GM12878 (cell line): ENCODE measurements around the gene TRIM28. TPM values are rescaled to one million over a fixed set of nuclear protein-coding genes. Genes with fewer than 3 reads are reported as not detected.

ENCODE experiments used
- ATAC-seq: fragments of 200-7000 bp; cut with Tn5 transposase; 3 replicates; pipeline ENCODE4 v1.9.1; 2020; ENCODE audit warnings: mild to moderate bottlenecking, moderate library complexity
- BruUV-seq: library from RNA; stranded (reverse); fragments of 400-500 nt; replicated peaks from 2 replicates; lab custom pipeline; 2021; lab: Mats Ljungman, UMichigan
- CTCF ChIA-PET: fragments of 300-600 bp; sonication (Branson Sonifier 250); formaldehyde crosslinking; extraction: SDS; loops from one replicate; lab custom pipeline; 2021; ENCODE audit warnings: inconsistent platforms; lab: Yijun Ruan, JAX
- POLR2A ChIA-PET: fragments of 350-600 bp; formaldehyde crosslinking; extraction: SDS; loops from one replicate; lab custom pipeline; 2021; ENCODE audit warnings: inconsistent platforms; lab: Charles Lee
- RAD21 ChIA-PET: fragments of 300-600 bp; sonication (Branson Sonifier 250); formaldehyde crosslinking; loops from one replicate; lab custom pipeline; 2023; ENCODE audit warnings: antibody characterized with exemption; ENCODE audit not compliant: unreplicated experiment; lab: Charles Lee
- SMC1A ChIA-PET: fragments of 300-600 bp; sonication (Branson Sonifier 250); formaldehyde crosslinking; loops from one replicate; lab custom pipeline; 2023; ENCODE audit not compliant: unreplicated experiment, uncharacterized antibody; lab: Charles Lee
- DNase-seq: peaks from one replicate; pipeline ENCODE4 v3.0.0-alpha.2; 2011; ENCODE audit warnings: low read depth, low spot score
- FAIRE-seq: peaks from 3 replicates; lab custom pipeline; 2011; peaks lifted over from hg19 to GRCh38; lab: Jason Lieb, UNC
- H2AFZ ChIP-seq: 2 replicates; pipeline ENCODE4 v1.6.0; 2011; ENCODE audit warnings: low read depth, low read length, control low read depth; ENCODE audit not compliant: control insufficient read depth
- H3K27ac ChIP-seq: 2 replicates; pipeline ENCODE4 v1.5.1; 2011; ENCODE audit warnings: control low read depth; ENCODE audit not compliant: control insufficient read depth, insufficient read depth
- H3K27me3 ChIP-seq, 2 experiments: replicated peaks in 1 of 2; 2 replicates each; pipeline versions ENCODE4 v1.6.0 to v1.6.1; 2011; ENCODE audit warnings: low read length in 1 of 2; ENCODE audit not compliant: control insufficient read depth in 2 of 2, insufficient read depth in 2 of 2
- H3K36me3 ChIP-seq, 2 experiments: 2 replicates each; pipeline ENCODE4 v1.5.1; 2011; ENCODE audit warnings: low read length in 1 of 2; ENCODE audit not compliant: control insufficient read depth in 2 of 2, insufficient read depth in 2 of 2
- H3K4me1 ChIP-seq: 2 replicates; pipeline ENCODE4 v1.6.1; 2011; ENCODE audit warnings: mild to moderate bottlenecking, low read length, moderate library complexity, mixed read lengths; ENCODE audit not compliant: control insufficient read depth, insufficient read depth
- H3K4me2 ChIP-seq: 2 replicates; pipeline ENCODE4 v1.6.0; 2011; ENCODE audit warnings: control low read depth; ENCODE audit not compliant: control insufficient read depth, insufficient read depth
- H3K4me3 ChIP-seq: fragments of 200-600 bp; sonication (generic); 2 replicates; pipeline ENCODE4 v1.5.1; 2016
- H3K79me2 ChIP-seq: 2 replicates; pipeline ENCODE4 v1.6.0; 2011; ENCODE audit warnings: low read length; ENCODE audit not compliant: control insufficient read depth, insufficient read depth
- H3K9ac ChIP-seq: 2 replicates; pipeline ENCODE4 v1.8.0; 2011; ENCODE audit warnings: low read length, control low read depth, mixed read lengths; ENCODE audit not compliant: control insufficient read depth, insufficient read depth
- H3K9me3 ChIP-seq: replicated peaks from 3 replicates; pipeline ENCODE4 v1.5.1; 2011; ENCODE audit warnings: mild to moderate bottlenecking, low read length; ENCODE audit not compliant: control insufficient read depth, insufficient read depth
- H4K20me1 ChIP-seq: 2 replicates; pipeline ENCODE4 v1.6.0; 2011; ENCODE audit not compliant: control insufficient read depth, insufficient read depth
- BACH1 ChIP-seq: fragments of 450-650 bp; IDR thresholded peaks from 2 replicates; pipeline ENCODE4 v1.6.1; 2017; ENCODE audit warnings: mild to moderate bottlenecking, borderline replicate concordance
- IKZF1 ChIP-seq: fragments of 450-650 bp; conservative IDR thresholded peaks from 2 replicates; pipeline ENCODE4 v1.6.1; 2017; ENCODE audit warnings: antibody characterized with exemption, mild to moderate bottlenecking
- PAX8 ChIP-seq: fragments of 450-650 bp; IDR thresholded peaks from 2 replicates; pipeline ENCODE4 v1.6.1; 2017; ENCODE audit warnings: mild to moderate bottlenecking, moderate library complexity
- POLR2A ChIP-seq: IDR thresholded peaks from 2 replicates; pipeline ENCODE4 v1.6.1; 2011; ENCODE audit warnings: low read depth, mild to moderate bottlenecking, low read length
- POLR2AphosphoS2 ChIP-seq: IDR thresholded peaks from 2 replicates; pipeline ENCODE4 v1.6.1; 2011; ENCODE audit warnings: low read depth, mild to moderate bottlenecking, low read length, improper control_type of control experiment, moderate library complexity
- POLR2AphosphoS5 ChIP-seq: IDR thresholded peaks from 2 replicates; pipeline ENCODE4 v1.6.1; 2011; ENCODE audit warnings: mild to moderate bottlenecking, low read length, inconsistent platforms
- RAD21 ChIP-seq: IDR thresholded peaks from 2 replicates; pipeline ENCODE4 v1.6.1; 2011; ENCODE audit warnings: mild to moderate bottlenecking, low read depth, low read length, moderate library complexity; ENCODE audit not compliant: insufficient read depth
- RELA ChIP-seq: fragments of 450-650 bp; IDR thresholded peaks from 2 replicates; pipeline ENCODE4 v1.8.0; 2014; ENCODE audit warnings: borderline replicate concordance; ENCODE audit not compliant: partially characterized antibody
- SMAD5 ChIP-seq: IDR thresholded peaks from 2 replicates; pipeline ENCODE4 v1.6.1; 2016; ENCODE audit warnings: antibody characterized with exemption, low read depth
- SPI1 ChIP-seq: IDR thresholded peaks from 2 replicates; pipeline ENCODE4 v1.6.1; 2011; ENCODE audit warnings: low read depth, mild to moderate bottlenecking, low read length, moderate library complexity, borderline replicate concordance; ENCODE audit not compliant: insufficient read depth
- TBL1XR1 ChIP-seq: IDR thresholded peaks from 2 replicates; pipeline ENCODE4 v1.6.1; 2012; ENCODE audit warnings: low read depth, low read length, improper control_type of control experiment
- WGBS: methylation state at CpG from one replicate; pipeline ENCODE4 v1.1.6; 2016; ENCODE audit warnings: low lambda C conversion rate; ENCODE audit not compliant: insufficient replicate concordance, insufficient coverage; ENCODE audit errors: missing lambda C conversion rate; 5-methylcytosine and 5-hydroxymethylcytosine counted together
- in situ Hi-C: fragments of 300-500 bp; cut with MboI; formaldehyde crosslinking; loops from 9 replicates; pipeline ENCODE4 v1.14.3; 2018; ENCODE audit warnings: mixed read lengths
- intact Hi-C: fragments of 100-400 bp; cut with micrococcal nuclease; formaldehyde crosslinking; loops from one replicate; pipeline ENCODE4 v1.14.2; 2022; ENCODE audit not compliant: unreplicated experiment
- polyA plus RNA-seq, 11 experiments: library from polyadenylated mRNA; depleted of rRNA in 4 of 11; unstranded in 6 of 11; stranded (reverse) in 5 of 11; fragments of >200 nt; fragmentation: Nextera tagmentation in 4 of 11; fragmentation: Illumina TruSeq in 1 of 11; extraction: Ambion mirVana in 4 of 11; extraction: Trizol in 1 of 11; gene quantifications; 1 replicate in 1 of 11; 2 replicates in 10 of 11; pipeline versions ENCODE4 v1.2.1 to v1.2.3, GENCODE V29; 2011 to 2016; ENCODE audit warnings: inconsistent platforms in 2 of 11, missing spikeins in 2 of 11, low read depth in 1 of 11
- total RNA-seq, 4 experiments: library from RNA; depleted of rRNA in 3 of 4; stranded (reverse); fragments of >200 nt in 3 of 4; fragmentation: Illumina TruSeq in 1 of 4; extraction: Trizol in 1 of 4; gene quantifications; 2 replicates each; pipeline versions ENCODE4 v1.2.1 to v1.2.3, GENCODE V29; 2013 to 2021
- TF ChIP-seq, protein P1 (sequence below): fragments of 450-650 bp; formaldehyde crosslinking; IDR thresholded peaks from 2 replicates; pipeline ENCODE4 v1.5.0; 2022; ENCODE audit warnings: mild to moderate bottlenecking, missing genetic modification characterization
- TF ChIP-seq, protein P2 (sequence below): fragments of 450-650 bp; IDR thresholded peaks from 2 replicates; pipeline ENCODE4 v1.6.1; 2016; ENCODE audit warnings: mild to moderate bottlenecking
- TF ChIP-seq, protein P3 (sequence below): fragments of 450-650 bp; IDR thresholded peaks from 2 replicates; pipeline ENCODE4 v1.6.1; 2017; ENCODE audit warnings: mild to moderate bottlenecking, moderate library complexity

TRIM28 gene
- total and polyA plus RNA-seq, 10 of the 15 experiments (the other 5 are each of a cell fraction or from before 2014, with no cell fraction given): 5.0 to 650 (median 296) TPM

DNA sequence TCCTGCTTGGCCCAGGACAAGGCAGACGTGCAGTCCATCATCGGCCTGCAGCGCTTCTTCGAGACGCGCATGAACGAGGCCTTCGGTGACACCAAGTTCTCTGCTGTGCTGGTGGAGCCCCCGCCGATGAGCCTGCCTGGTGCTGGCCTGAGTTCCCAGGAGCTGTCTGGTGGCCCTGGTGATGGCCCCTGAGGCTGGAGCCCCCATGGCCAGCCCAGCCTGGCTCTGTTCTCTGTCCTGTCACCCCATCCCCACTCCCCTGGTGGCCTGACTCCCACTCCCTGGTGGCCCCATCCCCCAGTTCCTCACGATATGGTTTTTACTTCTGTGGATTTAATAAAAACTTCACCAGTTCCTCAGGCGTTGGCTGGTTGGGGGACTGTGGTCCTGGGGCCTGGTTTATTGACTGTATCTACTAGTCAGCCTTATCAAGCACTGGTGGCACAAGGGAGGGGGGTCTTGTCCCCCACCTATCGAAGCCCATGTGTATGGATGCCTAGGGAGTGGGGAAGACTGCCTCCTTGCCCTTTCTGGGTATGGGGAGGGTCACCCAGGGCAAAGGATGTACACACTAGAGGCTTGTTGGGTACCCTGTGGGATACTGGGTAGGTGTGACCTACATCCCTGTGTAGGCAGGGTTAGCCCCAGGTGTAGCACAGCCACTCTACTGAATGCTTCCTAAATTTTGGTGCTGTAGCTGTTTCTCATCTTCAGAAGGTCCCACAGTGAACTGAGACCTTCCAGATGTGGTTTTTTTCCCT, 6.7 kb downstream of the TRIM28 start:
- DNase-seq: no peak
- ChIA-PET RAD21 (no interaction called here), SMC1A (no interaction called here), POLR2A (no interaction called here), CTCF (no interaction called here)
- FAIRE-seq: no peak
- in situ Hi-C loops (no loop called here), intact Hi-C loops (no loop called here)
- H3K79me2 ChIP-seq: peaks cover 45% of the 10 kb centered on the region
- no peak overlapping the region for H3K4me3 ChIP-seq
- ATAC-seq: no peak
- H3K27ac ChIP-seq: no peak overlapping the region
- H4K20me1 ChIP-seq: peaks cover 12% of the 10 kb centered on the region
- WGBS: 90% methylated on average over 11 of the region's 13 CpGs
- no peak overlapping the region for H3K9ac ChIP-seq
- peaks cover 24% of the 10 kb centered on the region for H3K4me1 ChIP-seq
- no TSS peak for BruUV-seq
- no peaks in the 10 kb centered on the region for H3K9me3 ChIP-seq
- H3K27me3 ChIP-seq: no peaks in the 10 kb centered on the region
- TF ChIP-seq RAD21 (no peak), PAX8 (no peak), BACH1 (0 out of 2 replicates have a peak, but pooled peaks have one; percentile 17), SPI1 (no peak), IKZF1 (no peak), POLR2AphosphoS5 (peak; percentile 28), RELA (no peak), TBL1XR1 (no peak), POLR2A (peak; percentile 4; the same call in 1 of the 2 replicates), SMAD5 (peak; percentile 43; the same call in 1 of the 2 replicates), POLR2AphosphoS2 (peak; percentile 46; the same call in 1 of the 2 replicates)
- TF ChIP-seq, protein P1, sequence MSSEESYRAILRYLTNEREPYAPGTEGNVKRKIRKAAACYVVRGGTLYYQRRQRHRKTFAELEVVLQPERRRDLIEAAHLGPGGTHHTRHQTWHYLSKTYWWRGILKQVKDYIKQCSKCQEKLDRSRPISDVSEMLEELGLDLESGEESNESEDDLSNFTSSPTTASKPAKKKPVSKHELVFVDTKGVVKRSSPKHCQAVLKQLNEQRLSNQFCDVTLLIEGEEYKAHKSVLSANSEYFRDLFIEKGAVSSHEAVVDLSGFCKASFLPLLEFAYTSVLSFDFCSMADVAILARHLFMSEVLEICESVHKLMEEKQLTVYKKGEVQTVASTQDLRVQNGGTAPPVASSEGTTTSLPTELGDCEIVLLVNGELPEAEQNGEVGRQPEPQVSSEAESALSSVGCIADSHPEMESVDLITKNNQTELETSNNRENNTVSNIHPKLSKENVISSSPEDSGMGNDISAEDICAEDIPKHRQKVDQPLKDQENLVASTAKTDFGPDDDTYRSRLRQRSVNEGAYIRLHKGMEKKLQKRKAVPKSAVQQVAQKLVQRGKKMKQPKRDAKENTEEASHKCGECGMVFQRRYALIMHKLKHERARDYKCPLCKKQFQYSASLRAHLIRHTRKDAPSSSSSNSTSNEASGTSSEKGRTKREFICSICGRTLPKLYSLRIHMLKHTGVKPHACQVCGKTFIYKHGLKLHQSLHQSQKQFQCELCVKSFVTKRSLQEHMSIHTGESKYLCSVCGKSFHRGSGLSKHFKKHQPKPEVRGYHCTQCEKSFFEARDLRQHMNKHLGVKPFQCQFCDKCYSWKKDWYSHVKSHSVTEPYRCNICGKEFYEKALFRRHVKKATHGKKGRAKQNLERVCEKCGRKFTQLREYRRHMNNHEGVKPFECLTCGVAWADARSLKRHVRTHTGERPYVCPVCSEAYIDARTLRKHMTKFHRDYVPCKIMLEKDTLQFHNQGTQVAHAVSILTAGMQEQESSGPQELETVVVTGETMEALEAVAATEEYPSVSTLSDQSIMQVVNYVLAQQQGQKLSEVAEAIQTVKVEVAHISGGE (CRISPR knock-in tag): no peak
- TF ChIP-seq, protein P2, sequence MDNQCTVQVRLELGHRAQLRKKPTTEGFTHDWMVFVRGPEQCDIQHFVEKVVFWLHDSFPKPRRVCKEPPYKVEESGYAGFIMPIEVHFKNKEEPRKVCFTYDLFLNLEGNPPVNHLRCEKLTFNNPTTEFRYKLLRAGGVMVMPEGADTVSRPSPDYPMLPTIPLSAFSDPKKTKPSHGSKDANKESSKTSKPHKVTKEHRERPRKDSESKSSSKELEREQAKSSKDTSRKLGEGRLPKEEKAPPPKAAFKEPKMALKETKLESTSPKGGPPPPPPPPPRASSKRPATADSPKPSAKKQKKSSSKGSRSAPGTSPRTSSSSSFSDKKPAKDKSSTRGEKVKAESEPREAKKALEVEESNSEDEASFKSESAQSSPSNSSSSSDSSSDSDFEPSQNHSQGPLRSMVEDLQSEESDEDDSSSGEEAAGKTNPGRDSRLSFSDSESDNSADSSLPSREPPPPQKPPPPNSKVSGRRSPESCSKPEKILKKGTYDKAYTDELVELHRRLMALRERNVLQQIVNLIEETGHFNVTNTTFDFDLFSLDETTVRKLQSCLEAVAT: no peak
- TF ChIP-seq, protein P3, sequence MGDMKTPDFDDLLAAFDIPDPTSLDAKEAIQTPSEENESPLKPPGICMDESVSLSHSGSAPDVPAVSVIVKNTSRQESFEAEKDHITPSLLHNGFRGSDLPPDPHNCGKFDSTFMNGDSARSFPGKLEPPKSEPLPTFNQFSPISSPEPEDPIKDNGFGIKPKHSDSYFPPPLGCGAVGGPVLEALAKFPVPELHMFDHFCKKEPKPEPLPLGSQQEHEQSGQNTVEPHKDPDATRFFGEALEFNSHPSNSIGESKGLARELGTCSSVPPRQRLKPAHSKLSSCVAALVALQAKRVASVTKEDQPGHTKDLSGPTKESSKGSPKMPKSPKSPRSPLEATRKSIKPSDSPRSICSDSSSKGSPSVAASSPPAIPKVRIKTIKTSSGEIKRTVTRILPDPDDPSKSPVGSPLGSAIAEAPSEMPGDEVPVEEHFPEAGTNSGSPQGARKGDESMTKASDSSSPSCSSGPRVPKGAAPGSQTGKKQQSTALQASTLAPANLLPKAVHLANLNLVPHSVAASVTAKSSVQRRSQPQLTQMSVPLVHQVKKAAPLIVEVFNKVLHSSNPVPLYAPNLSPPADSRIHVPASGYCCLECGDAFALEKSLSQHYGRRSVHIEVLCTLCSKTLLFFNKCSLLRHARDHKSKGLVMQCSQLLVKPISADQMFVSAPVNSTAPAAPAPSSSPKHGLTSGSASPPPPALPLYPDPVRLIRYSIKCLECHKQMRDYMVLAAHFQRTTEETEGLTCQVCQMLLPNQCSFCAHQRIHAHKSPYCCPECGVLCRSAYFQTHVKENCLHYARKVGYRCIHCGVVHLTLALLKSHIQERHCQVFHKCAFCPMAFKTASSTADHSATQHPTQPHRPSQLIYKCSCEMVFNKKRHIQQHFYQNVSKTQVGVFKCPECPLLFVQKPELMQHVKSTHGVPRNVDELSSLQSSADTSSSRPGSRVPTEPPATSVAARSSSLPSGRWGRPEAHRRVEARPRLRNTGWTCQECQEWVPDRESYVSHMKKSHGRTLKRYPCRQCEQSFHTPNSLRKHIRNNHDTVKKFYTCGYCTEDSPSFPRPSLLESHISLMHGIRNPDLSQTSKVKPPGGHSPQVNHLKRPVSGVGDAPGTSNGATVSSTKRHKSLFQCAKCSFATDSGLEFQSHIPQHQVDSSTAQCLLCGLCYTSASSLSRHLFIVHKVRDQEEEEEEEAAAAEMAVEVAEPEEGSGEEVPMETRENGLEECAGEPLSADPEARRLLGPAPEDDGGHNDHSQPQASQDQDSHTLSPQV: no peak
- TF ChIP-seq, all 136 proteins: peak for 5
- Histone ChIP-seq H2AFZ (no peak overlapping the region), H3K4me2 (no peak overlapping the region), H3K36me3 (peaks cover 32 to 50% of the 10 kb centered on the region in 2 experiments; a peak in 3 of 4 replicates)
